Activated gamma-delta T cell (primary cell): Measurements from ENCODE around the gene ATG13.

ENCODE experiments used
- DNase-seq: peaks from one replicate; lab custom pipeline; 2025; lab: John Stamatoyannopoulos, UW

The ATG13 gene

DNA sequence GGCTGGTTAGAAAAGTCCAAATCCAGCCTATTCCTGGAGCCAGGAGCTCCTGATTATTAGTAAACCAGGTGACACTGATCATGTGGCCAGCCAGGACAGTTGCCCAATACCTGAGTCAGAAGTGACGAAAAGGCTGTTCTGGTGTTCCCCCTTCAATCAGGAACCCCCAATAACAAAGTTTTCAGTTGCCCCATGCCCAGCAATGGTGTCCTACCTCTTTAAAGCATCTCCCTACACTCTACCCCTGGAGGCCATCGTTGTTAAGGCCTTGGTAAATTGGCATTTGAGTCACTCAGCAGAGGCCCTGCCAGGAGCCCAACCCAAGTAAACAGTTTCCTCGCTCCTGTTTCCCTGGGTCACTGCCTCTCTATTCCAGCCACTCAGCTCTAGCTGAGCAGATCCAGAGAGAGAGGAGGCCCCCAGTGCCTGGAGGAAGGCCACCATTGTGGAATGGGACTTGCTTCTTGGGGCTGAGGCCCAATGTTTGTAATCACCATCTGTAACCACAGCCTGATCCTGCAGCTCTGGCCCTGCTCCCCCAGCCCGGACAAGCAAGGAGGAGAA, 58.0 kb downstream of the ATG13 start:
- DNase-seq: no peak

DNA sequence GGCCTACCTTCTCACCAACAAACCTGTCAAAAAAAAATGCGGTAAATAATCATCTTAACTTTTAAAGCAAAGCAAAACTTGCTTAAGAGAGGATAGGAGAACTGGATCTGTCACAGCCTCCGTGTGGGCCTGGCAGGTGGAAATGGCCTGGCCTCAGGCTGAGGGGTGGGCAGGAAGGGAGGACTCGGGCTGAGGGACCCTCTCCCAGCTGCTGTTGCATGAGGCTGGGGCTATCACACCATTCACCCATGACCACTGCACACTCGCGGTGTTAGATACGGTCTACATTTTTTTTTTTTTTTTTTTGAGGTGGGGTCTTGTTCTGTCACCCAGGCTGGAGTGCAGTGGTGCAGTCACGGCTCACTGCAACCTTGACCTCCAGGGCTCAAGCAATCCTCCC, 58.6 kb downstream of the ATG13 start:
- DNase-seq: no peak

DNA sequence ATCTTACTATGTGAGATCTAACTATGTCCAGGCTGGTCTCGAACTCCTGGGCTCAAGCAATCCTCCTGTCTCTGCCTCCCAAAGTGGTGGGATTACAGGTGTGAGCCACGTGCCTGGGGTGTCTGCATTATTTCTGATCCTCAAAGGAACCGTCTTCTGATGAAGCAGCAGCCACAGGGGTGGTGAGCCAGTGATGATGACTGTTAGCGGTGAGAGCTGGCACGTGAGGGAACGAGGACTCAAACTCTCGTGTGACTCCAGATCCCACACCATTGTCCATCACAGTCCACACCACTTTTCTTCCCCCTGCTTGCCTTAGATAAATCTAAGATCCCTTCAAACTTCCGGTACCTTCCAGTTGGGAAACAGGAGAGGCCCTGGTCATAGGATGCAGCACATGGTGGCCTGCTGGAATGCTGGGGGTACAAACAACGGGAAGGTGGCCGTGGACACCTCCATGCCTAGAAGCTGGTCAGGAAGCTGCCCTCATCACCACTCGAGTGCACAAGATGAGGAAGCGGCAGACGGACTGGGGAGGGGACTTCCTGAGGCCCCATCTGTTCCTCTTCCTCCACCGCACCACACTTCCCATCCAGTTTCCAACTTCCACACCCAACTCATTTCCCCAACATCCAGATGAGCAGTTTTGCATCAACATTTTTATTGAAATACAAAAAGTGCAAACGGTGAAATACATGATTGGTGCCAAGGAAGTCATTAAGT, 59.2 kb downstream of the ATG13 start:
- no peak for DNase-seq

DNA sequence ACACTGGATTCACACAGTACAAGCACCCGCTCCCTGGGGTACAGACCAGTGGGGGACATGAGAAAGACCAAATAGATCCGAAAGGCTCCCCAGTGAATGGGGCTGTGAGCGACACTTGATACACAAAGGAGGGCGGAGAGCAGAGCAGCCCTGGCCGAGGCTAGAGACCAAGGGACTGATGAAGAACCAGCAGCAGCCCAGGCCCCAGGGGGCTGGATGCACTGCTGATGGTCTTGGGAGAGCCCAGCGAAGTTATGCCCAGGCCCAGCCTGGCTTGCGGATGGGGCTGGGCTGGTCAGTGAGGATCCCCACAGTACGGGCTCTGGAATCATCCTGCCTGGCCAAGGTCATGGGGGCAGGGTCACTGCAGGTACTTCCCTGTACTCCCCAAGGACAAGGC, 59.8 kb downstream of the ATG13 start:
- DNase-seq: no peak

DNA sequence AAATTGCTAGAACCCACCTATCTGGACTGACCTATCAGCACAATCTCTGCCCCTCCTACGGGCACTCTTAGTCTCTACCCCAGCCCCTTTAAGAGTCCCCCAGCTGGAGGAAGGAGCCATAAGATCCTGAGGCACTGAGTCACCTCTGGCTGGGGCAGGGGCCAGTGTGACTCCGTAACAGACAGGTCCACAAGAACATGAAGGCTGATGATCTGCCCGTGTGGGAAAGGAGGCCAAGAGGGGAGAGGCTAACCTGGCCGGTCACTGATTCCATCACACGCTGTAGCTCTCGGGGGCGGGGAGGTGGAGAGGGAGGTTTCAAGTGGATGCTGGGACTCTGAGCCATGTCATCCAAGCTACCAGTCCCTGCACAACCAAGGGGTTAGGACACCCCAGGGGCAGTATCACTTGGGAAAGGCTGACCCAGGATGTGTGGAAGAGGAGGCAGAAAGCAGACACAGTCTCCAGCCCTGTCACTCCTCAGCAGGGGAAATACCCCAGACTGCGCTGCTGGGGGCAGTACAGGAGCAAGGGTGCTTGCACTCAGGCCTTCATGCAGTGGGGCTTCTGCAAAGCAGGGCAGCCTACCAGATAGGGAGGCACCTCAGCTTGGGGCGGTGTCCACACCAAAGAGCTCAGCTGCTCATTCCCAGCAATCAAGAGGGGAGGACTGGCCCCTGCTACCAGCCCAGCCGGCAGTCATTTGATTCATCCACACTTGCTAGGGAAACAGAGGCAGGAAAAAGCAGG, 60.8 kb downstream of the ATG13 start:
- no peak for DNase-seq

DNA sequence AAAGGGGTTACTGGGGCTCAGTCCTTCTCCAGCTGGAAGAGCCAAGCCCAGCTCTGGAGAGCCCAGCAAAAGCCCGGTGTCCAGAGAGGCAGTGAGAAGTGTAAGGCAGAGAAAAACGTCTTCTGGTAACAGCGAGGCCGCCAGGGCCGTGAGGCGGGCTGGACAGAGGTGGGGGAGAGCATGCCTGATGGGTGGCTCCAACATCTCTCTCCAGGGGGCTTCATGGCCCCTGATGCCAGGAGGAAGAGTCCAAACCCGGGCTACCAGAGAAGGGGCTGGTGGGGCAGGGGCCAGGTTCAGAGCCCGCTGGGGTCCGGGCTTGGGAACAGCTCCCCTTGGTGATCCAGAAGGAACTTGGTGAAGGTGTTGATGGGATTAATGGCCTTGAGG, 61.4 kb downstream of the ATG13 start:
- DNase-seq: no peak

DNA sequence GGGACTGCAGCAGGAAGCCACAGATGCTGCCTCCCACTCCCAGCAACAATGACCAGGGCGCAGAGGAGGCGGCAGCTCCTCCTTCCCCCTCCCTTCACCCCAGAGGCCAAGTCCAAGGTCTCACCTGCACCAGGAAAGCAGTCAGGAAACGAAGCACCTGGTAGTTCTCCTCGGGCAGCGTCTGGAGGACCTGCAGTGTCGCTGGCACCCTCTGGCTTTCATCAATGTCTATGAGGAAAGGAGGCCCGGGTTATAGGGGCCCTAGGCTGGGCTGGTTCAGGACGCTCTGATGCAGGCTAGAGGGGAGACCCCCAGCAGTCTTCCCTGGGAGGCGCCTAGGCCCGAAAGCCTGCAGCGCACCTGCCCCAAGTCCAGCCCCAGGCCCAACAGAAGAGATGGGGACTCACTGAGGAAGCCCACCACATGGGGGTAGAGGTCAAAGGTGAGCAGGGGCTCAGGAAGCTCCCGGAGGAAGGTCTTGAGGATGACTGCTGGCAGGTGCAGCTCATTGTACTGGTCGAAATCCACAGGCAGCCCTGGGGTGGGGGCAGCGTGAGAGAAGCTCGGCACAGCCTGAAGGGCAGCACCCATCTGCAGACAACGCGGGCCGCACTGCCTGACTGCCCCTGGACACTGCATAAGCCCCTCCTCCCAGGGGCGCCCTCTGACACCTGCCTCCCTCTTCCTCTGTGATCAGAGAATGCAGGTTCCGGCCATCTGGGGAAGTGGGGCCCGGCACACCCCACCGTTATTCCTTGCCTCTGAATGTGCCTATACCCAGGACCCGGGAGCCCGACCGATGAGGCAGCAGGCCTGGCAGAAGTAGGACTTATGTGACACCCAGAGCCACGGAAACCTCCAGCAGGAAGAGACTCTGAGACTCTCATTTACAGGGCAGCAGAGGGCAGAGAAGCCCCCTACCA, 62.1 kb downstream of the ATG13 start:
- no peak for DNase-seq

DNA sequence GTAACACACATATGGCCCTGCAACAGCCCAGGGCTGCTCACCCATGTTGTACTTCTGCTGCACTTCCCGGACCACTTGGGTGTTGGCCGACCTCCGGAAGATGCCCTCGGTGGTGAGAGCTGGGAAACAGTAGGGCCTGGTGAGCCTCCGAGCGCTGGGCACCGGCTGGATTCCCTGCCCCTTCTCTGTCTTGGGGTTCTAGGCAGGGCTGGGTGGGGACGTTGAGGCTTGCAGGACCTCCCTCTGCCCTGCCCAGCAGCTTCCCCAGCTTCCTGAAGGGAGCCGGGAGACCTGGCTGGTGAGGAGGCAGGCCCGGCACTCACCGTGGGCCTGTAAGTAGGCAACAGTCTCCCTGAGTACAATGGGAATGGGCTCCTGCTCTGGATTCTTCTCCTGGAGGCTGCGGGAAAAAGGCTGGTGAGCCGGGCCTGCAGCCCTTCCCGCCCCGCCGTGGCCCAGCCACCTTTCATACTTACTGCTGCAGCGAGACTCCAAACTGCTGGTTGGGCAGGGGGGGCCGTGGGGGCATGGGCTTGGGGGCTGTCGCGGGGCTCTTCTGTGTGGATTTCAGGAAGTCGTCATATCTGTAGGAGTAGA, 62.9 kb downstream of the ATG13 start:
- DNase-seq: no peak

DNA sequence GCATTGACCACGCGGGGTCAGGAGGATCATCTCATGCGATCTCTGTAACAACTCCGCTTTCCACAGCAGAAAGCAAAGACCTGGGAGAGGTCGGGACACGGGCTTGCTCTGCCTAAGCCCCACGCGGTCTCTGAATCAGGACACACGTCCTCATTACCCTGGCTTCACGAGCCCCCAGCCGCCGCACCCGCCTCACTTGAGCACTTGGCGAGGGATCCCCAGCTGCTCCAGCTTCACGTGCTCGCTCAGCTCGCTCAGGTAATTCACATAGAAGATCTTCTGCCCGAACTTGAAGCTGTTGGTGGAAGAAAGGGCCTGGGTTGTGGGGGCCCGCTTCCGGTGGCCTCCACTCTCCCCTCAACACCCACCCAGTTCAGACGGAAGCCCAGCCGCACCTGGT, 63.5 kb downstream of the ATG13 start:
- DNase-seq: no peak

DNA sequence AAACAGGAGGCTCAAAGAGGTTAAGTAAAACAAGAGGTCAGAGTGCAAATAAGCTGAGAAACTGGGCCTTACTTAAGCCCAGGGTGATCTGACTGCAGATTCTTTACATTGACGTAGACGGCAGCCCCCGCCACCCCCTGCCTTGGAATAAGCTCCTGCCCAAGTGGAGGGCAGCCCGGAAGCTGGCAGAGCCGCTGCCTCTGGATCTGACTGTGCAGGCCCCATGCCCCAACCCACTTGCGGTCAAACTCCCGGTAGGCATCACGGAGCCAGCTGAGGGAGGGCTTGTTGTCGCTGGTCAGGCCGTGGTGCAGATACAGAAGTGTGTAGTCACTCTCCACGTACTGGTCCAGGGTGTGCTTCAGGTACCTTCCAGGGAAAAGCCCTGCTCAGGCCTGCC, 64.5 kb downstream of the ATG13 start:
- DNase-seq: no peak

DNA sequence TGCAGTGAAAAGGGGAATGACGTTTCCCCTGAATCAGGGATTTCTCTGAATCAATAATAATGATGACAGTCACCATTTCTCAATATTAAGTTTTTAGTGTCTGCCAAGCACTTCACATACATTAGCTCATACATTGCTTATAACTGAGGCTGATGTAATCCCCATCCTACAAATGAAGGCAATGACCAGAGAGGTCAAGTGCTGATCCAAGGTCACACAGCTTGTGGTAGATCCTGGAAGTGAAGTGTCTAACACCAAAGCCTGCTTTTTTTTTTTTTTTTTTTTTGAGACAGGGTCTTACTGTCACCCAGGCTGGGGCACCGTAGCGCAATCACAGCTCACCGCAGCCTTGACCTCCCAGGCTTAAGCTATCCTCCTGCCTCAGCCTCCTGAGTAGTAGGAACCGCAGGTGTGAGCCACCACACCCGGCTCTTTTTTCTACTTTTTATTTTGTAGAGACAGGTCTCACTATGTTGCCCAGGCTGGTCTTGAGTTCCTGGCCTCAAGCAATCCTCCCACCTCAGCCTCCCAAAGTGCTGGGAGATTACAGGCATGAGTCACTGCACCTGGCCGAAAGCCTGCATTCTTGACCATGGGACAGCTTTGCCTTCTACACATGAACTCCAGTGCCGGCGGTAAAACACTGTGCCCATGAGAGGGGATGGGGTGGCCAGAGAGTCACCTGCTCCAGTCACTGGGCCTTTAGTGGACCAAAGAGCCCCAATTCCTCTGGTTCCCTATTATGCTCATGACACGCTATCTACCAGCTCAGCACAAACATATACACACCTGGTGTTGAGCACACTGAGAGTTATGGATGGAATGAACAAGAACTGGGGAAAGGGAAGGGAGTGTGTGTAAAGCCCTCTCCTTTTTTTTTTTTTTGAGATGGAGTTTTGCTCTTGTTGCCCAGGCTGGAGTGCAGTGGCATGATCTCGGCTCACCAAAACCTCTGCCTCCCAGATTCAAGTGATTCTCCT, 65.7 kb downstream of the ATG13 start:
- DNase-seq: no peak

DNA sequence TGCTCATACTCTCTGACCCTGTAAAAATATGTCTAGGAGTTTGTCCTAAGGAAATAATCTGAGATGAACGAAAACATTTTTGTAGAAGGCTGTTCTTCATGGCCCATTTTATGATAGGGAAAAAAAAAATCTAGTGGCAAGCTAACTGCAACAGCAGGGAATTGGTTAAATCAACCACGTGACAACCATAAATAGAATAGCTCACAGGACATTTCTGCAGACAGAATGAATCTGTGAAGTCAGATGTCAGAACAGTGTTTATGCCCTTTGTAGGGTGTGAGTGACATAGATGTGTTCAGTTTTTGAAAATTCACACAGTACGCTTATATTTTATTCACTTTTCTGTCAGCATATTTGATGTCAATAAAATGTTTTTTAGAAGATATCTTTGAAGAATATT, 67.0 kb downstream of the ATG13 start:
- no peak for DNase-seq

DNA sequence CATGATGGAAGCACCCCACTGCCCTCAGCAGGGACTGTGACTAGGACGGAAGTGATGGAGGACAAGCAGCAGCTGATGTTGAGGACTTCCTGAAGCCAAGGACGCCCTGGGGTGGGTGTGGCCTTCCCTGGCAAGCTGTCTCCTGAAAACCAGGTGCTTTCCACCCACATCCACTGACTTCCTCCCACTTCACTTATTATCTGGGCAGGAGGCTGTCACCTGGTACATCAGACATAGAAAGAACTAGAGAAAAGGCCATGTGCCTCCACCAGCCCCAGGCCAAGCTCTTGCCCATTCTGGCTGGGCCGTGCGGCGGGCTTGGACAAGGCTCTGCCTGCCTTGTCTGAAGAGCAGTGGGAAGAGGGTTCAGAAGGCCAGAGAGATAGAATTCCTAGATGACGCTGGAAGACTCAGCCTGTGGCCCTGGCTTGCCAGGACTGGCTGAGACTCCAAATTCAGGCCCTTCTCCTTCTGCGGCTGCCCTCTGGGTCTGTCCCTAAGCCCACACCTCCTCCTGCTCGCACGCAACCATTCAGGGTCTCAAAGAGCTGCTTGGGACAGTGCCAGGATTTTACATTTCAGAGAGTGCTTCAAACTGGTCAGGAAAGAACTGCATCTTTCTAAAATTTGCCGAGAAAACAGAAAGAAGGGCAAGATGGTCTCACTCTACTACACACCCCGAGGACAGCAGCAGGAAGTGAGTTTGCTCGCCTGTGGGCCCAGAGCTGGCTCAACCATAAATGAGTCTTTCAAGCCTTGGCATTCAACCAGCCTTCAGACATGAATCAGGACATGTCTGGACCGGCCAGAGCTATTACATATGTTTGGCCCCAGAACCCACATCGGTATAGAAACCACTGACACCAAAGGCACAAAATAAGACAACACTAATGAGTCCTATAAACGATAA, 69.8 kb downstream of the ATG13 start:
- DNase-seq: no peak

DNA sequence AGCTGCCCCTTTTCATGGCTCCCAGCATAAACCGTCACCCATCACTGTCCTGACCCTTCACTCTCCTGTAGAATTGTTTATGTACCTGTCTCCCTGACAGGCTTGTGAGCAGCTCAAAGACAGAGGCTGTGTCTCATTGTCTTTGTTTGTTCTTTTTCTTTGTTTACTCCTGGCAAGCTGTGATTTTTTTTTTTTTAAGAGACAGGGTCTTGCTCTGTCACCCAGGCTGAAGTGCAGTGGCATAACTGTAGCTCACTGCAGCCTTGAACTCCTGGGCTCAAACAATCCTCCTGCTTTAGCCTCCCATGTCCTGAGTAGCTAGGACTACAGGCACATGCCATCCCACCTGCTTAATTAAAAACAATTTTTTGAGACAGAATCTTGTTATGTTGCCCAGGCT, 73.3 kb downstream of the ATG13 start:
- DNase-seq: no peak

DNA sequence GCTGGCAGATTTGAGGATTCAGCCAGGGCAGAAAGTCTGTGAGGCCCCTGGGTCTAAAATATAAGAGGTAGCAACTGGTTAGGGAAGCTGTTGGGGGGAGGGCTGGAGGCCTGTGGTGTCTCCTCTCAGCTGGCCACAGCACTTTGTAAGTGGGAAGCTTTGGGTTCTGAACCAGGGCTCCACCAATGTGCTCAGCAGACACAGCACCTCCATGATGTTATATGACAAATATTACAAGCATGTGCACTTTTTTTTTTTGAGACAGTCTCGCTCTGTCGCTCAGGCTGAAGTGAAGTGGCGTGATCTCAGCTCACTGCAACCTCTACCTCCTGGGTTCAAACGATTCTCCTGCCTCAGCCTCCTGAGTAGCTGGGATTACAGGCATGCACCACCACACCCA, 75.1 kb downstream of the ATG13 start:
- no peak for DNase-seq

DNA sequence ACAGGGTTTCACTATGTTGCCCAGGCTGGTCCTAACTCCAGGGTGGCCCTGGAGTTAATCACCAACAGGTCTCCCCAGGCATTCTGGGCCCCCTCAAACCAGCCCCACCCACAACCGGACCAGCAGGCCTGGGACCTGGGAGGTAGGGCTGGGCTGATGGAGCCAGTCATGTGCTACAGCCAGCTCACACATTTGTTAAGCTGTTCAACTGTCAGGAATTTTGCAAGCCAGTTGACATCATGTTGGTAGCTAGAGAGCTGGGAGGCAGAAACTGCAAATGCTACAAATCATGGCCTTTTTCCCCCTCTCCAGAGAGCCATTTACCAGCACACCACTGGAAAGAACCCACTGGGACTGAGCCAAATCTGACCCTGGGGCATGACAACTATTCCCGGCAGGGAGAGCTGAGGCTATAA, 76.3 kb downstream of the ATG13 start:
- DNase-seq: no peak

DNA sequence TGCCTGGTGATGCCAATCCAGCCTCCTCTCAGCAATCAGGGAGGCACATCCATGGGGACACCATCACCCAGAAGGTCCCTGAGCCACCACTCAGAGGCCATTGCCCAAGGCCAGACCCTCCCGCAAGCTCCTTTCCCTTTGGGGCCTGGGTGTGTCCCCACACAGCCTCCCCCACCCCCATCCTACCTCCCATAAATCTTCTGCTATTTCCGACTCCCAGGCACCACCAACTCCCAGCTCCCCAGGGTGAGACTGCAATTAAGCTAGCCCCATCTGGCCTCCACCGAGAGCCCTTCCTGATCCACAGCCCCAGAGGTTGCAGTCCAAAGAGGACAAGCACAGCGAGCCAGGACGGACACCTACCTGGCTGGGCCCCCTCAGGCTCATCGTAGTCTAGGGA, 76.7 kb downstream of the ATG13 start:
- no peak for DNase-seq

DNA sequence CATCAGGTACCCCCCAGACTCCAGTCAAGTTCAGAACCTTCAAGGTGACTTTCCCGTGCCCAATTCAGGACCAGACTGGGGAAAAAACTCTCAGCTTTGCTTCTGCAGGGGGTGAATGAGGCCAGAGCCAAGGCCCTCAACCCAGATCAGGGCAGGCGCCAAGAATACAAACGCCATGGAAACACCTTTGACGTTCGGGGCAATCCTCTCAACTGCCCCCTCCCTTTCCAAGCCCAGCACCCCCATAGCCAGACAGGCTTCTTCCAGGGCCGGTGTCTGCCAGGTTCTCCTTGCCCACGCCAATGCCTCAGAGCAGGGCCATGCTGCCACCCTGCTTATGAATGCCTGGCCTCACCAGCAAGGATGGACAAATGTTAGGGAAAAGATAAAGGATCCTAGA, 77.3 kb downstream of the ATG13 start:
- no peak for DNase-seq

DNA sequence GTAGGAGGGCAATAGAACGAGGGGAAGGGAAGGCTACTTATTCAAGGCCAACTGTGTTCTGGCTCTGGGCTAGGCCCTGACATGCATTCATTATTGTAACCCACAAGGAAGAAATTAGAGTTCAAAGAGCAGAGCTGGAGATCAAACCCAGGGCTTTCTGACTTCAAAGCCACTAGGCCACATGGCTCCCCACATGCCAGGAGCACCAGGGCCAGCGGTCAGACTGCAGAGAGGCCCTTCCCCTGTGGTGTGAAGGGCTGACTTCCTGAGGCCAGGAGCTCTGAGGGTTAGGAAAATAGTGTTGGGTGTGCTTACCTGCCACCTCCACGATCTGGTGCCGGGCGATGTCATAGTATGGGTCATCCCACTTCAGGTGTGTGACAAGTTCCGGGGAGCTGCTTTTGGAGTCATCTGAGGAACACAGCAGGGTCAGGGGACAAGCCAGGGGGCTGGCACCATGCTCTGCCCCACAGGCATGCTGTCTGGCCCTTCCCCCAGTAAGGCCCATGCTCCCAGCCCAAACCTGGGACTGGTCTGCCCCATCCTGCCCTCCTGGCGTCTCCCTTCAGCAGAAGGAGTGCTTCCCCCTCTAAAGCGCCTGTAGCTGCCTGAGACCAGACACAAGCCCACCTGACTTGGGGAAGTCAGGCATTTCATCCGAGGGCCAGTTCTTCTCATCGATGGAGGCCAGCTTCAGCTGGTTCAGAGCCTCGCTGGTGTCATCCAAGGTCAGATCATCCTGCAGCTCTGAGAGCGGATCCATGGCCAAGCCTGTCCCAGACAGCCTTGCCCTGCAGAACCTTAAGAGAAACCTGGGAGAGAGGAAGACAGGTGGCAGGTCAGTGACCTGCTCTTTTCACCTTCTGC, 78.2 kb downstream of the ATG13 start:
- no peak for DNase-seq
